Measurements from ENCODE around the gene SLC39A1. TPM values are rescaled to one million over a fixed set of nuclear protein-coding genes. Genes with fewer than 3 reads are reported as not detected.

Gene SLC39A1
- total RNA-seq, 1 experiment from 2014 or later, result 204 TPM

DNA sequence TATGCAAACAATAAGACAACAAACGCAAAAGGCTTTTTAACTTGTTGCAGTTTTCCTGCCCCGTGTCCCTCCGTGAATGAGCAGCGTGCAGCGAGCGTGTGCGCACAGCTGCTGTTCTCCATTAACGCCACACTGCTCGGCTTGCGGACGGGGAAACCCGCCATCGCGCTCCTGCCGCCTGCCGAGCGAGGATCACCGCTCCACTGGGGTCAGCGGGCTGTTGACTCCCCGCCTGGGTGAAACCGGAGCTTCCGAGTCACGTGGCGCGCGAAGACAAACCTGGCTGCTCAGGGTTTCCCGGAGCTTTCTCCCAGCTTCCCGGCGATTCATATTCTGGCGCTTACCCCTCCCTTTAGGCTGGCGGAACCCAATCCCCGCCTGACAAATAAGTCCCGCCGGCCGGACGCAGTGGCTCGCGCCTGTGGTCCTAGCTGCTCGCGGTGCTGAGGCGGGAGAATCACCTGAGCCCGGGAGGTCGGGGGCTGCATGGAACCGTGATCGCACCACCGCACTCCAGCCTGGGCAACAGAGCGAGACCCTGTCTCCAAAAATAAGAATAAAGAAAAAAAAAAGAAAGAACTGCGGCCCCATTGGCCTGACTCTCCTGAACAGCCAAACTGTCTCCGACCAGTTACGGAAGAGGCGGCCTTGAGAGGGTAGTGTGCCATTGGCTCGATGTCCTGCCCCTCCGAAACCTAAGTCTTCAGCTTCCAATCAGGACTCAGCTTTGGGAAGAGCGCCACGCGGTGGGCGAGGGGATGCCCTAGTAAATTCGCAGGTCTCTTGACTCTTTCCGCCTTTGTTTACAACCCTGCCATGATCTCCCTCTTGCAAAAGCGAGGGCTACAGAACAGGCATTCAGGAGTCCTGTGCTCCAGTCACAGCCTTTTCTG lies 4.0 kb upstream of the SLC39A1 start, which contains the start of gene CREB3L4 (continued):
- TF ChIP-seq, protein P1, sequence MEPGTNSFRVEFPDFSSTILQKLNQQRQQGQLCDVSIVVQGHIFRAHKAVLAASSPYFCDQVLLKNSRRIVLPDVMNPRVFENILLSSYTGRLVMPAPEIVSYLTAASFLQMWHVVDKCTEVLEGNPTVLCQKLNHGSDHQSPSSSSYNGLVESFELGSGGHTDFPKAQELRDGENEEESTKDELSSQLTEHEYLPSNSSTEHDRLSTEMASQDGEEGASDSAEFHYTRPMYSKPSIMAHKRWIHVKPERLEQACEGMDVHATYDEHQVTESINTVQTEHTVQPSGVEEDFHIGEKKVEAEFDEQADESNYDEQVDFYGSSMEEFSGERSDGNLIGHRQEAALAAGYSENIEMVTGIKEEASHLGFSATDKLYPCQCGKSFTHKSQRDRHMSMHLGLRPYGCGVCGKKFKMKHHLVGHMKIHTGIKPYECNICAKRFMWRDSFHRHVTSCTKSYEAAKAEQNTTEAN (CRISPR knock-in tag; IDR thresholded peaks at IDR 0.05), result 0 out of 2 replicates have a peak, but pooled peaks have one; percentile 54
- 0 out of 2 replicates have a peak, but pooled peaks have one; percentile 54 for TF ChIP-seq ZNF263 (CRISPR knock-in tag; IDR thresholded peaks at IDR 0.05; ENCODE audit: low read depth)
- TF ChIP-seq, protein P2, sequence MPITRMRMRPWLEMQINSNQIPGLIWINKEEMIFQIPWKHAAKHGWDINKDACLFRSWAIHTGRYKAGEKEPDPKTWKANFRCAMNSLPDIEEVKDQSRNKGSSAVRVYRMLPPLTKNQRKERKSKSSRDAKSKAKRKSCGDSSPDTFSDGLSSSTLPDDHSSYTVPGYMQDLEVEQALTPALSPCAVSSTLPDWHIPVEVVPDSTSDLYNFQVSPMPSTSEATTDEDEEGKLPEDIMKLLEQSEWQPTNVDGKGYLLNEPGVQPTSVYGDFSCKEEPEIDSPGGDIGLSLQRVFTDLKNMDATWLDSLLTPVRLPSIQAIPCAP (CRISPR knock-in tag; IDR thresholded peaks at IDR 0.05), result peak; percentile 85
- TF ChIP-seq, protein P3, sequence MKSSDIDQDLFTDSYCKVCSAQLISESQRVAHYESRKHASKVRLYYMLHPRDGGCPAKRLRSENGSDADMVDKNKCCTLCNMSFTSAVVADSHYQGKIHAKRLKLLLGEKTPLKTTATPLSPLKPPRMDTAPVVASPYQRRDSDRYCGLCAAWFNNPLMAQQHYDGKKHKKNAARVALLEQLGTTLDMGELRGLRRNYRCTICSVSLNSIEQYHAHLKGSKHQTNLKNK (CRISPR knock-in tag; IDR thresholded peaks at IDR 0.05), result no peak
- TF ChIP-seq FOXP1 (CRISPR knock-in tag; IDR thresholded peaks at IDR 0.05; ENCODE audit: borderline replicate concordance), result peak; percentile 85
- TF ChIP-seq RELA (CRISPR knock-in tag; IDR thresholded peaks at IDR 0.05; ENCODE audit: borderline replicate concordance), result peak; percentile 69; the same call in 1 of the 2 replicates
- peak; percentile 73 for TF ChIP-seq SP1 (CRISPR knock-in tag; conservative IDR thresholded peaks at IDR 0.05)
- TF ChIP-seq, protein P4, sequence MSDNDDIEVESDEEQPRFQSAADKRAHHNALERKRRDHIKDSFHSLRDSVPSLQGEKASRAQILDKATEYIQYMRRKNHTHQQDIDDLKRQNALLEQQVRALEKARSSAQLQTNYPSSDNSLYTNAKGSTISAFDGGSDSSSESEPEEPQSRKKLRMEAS (CRISPR knock-in tag; IDR thresholded peaks at IDR 0.05), result peak; percentile 92; the same call in 1 of the 2 replicates
- peak; percentile 81; the same call in 1 of the 2 replicates for TF ChIP-seq CBFB (CRISPR knock-in tag; IDR thresholded peaks at IDR 0.05; ENCODE audit: low read depth)
- TF ChIP-seq, protein P5, sequence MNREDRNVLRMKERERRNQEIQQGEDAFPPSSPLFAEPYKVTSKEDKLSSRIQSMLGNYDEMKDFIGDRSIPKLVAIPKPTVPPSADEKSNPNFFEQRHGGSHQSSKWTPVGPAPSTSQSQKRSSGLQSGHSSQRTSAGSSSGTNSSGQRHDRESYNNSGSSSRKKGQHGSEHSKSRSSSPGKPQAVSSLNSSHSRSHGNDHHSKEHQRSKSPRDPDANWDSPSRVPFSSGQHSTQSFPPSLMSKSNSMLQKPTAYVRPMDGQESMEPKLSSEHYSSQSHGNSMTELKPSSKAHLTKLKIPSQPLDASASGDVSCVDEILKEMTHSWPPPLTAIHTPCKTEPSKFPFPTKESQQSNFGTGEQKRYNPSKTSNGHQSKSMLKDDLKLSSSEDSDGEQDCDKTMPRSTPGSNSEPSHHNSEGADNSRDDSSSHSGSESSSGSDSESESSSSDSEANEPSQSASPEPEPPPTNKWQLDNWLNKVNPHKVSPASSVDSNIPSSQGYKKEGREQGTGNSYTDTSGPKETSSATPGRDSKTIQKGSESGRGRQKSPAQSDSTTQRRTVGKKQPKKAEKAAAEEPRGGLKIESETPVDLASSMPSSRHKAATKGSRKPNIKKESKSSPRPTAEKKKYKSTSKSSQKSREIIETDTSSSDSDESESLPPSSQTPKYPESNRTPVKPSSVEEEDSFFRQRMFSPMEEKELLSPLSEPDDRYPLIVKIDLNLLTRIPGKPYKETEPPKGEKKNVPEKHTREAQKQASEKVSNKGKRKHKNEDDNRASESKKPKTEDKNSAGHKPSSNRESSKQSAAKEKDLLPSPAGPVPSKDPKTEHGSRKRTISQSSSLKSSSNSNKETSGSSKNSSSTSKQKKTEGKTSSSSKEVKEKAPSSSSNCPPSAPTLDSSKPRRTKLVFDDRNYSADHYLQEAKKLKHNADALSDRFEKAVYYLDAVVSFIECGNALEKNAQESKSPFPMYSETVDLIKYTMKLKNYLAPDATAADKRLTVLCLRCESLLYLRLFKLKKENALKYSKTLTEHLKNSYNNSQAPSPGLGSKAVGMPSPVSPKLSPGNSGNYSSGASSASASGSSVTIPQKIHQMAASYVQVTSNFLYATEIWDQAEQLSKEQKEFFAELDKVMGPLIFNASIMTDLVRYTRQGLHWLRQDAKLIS (CRISPR knock-in tag; IDR thresholded peaks at IDR 0.05; ENCODE audit: borderline replicate concordance), result peak; percentile 45; the same call in 1 of the 2 replicates
- TF ChIP-seq ZNF416 (CRISPR knock-in tag; IDR thresholded peaks at IDR 0.05), result no peak
- TF ChIP-seq, protein P6, sequence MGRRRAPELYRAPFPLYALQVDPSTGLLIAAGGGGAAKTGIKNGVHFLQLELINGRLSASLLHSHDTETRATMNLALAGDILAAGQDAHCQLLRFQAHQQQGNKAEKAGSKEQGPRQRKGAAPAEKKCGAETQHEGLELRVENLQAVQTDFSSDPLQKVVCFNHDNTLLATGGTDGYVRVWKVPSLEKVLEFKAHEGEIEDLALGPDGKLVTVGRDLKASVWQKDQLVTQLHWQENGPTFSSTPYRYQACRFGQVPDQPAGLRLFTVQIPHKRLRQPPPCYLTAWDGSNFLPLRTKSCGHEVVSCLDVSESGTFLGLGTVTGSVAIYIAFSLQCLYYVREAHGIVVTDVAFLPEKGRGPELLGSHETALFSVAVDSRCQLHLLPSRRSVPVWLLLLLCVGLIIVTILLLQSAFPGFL (CRISPR knock-in tag; IDR thresholded peaks at IDR 0.05; ENCODE audit: borderline replicate concordance), result 0 out of 2 replicates have a peak, but pooled peaks have one; percentile 77
- TF ChIP-seq, protein P7, sequence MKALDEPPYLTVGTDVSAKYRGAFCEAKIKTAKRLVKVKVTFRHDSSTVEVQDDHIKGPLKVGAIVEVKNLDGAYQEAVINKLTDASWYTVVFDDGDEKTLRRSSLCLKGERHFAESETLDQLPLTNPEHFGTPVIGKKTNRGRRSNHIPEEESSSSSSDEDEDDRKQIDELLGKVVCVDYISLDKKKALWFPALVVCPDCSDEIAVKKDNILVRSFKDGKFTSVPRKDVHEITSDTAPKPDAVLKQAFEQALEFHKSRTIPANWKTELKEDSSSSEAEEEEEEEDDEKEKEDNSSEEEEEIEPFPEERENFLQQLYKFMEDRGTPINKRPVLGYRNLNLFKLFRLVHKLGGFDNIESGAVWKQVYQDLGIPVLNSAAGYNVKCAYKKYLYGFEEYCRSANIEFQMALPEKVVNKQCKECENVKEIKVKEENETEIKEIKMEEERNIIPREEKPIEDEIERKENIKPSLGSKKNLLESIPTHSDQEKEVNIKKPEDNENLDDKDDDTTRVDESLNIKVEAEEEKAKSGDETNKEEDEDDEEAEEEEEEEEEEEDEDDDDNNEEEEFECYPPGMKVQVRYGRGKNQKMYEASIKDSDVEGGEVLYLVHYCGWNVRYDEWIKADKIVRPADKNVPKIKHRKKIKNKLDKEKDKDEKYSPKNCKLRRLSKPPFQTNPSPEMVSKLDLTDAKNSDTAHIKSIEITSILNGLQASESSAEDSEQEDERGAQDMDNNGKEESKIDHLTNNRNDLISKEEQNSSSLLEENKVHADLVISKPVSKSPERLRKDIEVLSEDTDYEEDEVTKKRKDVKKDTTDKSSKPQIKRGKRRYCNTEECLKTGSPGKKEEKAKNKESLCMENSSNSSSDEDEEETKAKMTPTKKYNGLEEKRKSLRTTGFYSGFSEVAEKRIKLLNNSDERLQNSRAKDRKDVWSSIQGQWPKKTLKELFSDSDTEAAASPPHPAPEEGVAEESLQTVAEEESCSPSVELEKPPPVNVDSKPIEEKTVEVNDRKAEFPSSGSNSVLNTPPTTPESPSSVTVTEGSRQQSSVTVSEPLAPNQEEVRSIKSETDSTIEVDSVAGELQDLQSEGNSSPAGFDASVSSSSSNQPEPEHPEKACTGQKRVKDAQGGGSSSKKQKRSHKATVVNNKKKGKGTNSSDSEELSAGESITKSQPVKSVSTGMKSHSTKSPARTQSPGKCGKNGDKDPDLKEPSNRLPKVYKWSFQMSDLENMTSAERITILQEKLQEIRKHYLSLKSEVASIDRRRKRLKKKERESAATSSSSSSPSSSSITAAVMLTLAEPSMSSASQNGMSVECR (CRISPR knock-in tag; IDR thresholded peaks at IDR 0.05; ENCODE audit: borderline replicate concordance), result peak; percentile 79; the same call in 1 of the 2 replicates
- TF ChIP-seq, protein P8, sequence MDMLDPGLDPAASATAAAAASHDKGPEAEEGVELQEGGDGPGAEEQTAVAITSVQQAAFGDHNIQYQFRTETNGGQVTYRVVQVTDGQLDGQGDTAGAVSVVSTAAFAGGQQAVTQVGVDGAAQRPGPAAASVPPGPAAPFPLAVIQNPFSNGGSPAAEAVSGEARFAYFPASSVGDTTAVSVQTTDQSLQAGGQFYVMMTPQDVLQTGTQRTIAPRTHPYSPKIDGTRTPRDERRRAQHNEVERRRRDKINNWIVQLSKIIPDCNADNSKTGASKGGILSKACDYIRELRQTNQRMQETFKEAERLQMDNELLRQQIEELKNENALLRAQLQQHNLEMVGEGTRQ (CRISPR knock-in tag; IDR thresholded peaks at IDR 0.05), result peak; percentile 98
- TF ChIP-seq MYBL2 (CRISPR knock-in tag; IDR thresholded peaks at IDR 0.05), result peak; percentile 91
- TF ChIP-seq SMAD4 (CRISPR knock-in tag; IDR thresholded peaks at IDR 0.05), result peak; percentile 37; the same call in 1 of the 2 replicates
- TF ChIP-seq, protein P9, sequence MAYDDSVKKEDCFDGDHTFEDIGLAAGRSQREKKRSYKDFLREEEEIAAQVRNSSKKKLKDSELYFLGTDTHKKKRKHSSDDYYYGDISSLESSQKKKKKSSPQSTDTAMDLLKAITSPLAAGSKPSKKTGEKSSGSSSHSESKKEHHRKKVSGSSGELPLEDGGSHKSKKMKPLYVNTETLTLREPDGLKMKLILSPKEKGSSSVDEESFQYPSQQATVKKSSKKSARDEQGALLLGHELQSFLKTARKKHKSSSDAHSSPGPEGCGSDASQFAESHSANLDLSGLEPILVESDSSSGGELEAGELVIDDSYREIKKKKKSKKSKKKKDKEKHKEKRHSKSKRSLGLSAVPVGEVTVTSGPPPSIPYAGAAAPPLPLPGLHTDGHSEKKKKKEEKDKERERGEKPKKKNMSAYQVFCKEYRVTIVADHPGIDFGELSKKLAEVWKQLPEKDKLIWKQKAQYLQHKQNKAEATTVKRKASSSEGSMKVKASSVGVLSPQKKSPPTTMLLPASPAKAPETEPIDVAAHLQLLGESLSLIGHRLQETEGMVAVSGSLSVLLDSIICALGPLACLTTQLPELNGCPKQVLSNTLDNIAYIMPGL (CRISPR knock-in tag; IDR thresholded peaks at IDR 0.05), result peak; percentile 72; the same call in 1 of the 2 replicates
- TF ChIP-seq NFE2L1 (CRISPR knock-in tag; IDR thresholded peaks at IDR 0.05), result peak; percentile 49
- TF ChIP-seq FOXJ3 (CRISPR knock-in tag; IDR thresholded peaks at IDR 0.05; ENCODE audit: borderline replicate concordance), result no peak
- TF ChIP-seq NFYB (CRISPR knock-in tag; conservative IDR thresholded peaks at IDR 0.05; ENCODE audit: low read depth), result peak; percentile 96
